GDM1 (cell line): Measurements from ENCODE around the gene NTM.

Experiments used
- DNase-seq: peaks from one replicate; lab custom pipeline; 2025; lab: John Stamatoyannopoulos, UW

Gene NTM

GRCh38 chr11:131373095-131373725, 2.8 kb downstream of the NTM start:
- DNase-seq = no peak

GRCh38 chr11:131373756-131374155, 3.3 kb downstream of the NTM start:
- no peak for DNase-seq

DNA sequence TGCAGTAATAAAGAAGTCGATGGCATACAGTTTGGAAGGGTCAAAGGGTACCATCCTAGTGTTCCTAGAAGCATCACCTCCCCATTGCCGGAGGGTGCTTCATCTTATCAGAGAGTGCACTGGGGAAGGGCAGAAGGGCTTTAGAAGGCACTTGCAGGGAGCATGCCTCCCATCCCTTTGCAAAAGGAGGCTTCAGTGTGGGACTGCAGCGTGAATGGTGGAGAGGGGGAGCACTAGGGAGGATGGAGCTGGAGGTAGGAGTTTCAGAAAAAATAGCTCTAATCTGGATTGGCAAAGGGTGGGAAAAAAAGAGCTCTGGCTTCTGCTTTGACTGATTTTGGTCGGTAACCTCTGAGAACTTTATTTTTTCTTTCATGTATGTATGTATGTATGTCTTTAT, 5.0 kb downstream of the NTM start:
- DNase-seq = no peak

DNA sequence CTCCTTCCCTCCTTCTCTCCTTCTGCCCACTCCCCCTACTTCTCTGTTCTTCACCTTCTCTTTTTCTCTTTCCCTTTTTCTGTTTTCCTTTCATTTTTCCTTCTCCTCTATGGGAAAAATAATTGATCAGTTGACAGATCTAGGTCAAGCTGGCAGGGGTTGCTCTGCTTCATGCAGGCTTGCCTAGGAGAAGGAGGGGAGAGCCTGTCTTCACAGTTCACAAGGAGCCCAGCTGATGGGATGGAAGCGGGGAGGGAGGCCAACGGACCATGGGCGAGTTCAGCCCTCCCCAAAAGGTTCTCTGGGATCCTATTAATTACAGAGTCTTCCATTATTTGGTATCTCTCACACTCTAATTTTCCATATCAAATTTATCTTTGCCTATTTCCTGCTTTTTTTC, 5.5 kb downstream of the NTM start:
- DNase-seq = no peak

GRCh38 chr11:131378931-131379330, 8.5 kb downstream of the NTM start:
- DNase-seq = no peak

- no peak for DNase-seq
Measured at GRCh38 chr11:131385763-131386390, 15.5 kb downstream of the NTM start.

GRCh38 chr11:131386408-131386807, 16.0 kb downstream of the NTM start:
- DNase-seq = no peak

- no peak for DNase-seq
Measured at GRCh38 chr11:131388030-131388429, 17.6 kb downstream of the NTM start.

GRCh38 chr11:131389582-131389981, 19.2 kb downstream of the NTM start:
- DNase-seq = no peak

- DNase-seq = no peak
Measured at GRCh38 chr11:131391176-131391575, 20.8 kb downstream of the NTM start.

- no peak for DNase-seq
Measured at GRCh38 chr11:131392528-131393255, 22.3 kb downstream of the NTM start.

- DNase-seq = no peak
Measured at GRCh38 chr11:131393691-131394090, 23.3 kb downstream of the NTM start.

- DNase-seq = no peak
Measured at GRCh38 chr11:131397675-131398074, 27.3 kb downstream of the NTM start.

GRCh38 chr11:131402040-131402439, 31.6 kb downstream of the NTM start:
- no peak for DNase-seq

GRCh38 chr11:131404010-131404409, 33.6 kb downstream of the NTM start:
- DNase-seq = no peak

- no peak for DNase-seq
Measured at GRCh38 chr11:131408025-131408640, 37.7 kb downstream of the NTM start.

- no peak for DNase-seq
Measured at GRCh38 chr11:131409345-131409744, 38.9 kb downstream of the NTM start.

GRCh38 chr11:131411636-131412035, 41.2 kb downstream of the NTM start:
- no peak for DNase-seq

DNA sequence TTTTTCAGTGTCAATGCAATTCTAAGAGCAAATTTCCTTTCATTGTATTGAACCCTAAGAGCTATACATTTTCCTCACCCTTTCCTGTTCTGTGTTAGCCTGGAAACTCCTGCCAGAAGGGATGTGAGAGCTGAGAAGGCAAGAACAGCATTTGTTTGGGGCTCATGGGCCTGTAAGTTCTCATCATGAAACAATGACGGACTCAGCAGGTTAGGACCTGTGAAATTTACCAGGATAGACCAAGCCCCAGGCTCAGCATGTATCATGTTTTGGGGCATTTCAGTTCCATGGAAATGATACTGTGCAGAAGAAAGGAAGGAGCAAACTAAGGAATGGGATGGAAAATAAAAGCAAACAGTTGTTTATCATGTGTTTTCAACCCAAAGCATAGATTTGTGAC, 41.6 kb downstream of the NTM start:
- no peak for DNase-seq

DNA sequence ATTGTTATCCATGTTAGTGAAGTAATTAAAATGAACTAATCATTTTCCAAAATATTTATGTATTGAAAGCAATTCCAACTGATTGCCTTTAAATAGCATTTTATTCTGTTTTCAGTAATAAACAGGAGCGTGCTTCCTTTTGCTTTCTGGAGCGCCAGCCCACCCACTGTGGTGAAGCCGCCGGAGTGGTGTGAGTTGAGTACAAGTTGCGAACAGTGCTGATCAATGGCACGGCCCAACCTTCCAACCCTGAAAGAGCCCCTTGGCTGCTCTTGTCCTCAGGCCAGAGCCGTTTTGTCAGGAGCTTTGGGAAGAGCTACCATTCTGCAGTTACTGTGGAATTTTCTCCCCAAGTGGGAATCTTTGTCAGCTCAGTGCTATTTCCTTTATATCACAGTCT, 42.8 kb downstream of the NTM start:
- no peak for DNase-seq

DNA sequence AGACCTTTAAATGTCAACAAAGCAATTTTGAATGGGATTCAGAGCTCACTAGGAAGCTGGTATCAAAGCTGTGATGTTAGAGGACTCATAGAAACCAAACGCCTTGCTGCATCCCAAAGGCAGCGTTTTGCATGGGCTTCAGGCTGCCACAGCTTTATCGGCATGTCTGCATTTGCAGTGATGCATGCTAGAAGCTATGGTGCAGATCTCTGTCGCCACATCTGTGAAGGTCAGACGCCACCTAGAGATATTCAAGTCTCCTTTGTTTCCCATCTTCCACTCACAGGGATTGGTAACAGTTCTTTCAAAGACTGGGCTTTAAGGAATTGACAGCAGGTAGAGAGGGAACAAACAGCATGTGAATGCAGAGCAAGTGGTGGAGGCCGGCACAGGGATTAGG, 47.8 kb downstream of the NTM start:
- DNase-seq = no peak

- no peak for DNase-seq
Measured at GRCh38 chr11:131421066-131421855, 50.8 kb downstream of the NTM start.
